Stimulated activated CD8-positive, alpha-beta memory T cell treated with anti-CD3 and anti-CD28 coated beads, Interleukin-7, amount 100 ng/mL, for 4 hours (primary cell): ENCODE data around the gene MLLT3.

Source experiments
- DNase-seq, 2 donors: peaks; one replicate each; pipeline ENCODE4 v3.0.0-alpha.2; 2020; ENCODE audit warnings: low read depth in 2 of 2

Gene MLLT3

DNA sequence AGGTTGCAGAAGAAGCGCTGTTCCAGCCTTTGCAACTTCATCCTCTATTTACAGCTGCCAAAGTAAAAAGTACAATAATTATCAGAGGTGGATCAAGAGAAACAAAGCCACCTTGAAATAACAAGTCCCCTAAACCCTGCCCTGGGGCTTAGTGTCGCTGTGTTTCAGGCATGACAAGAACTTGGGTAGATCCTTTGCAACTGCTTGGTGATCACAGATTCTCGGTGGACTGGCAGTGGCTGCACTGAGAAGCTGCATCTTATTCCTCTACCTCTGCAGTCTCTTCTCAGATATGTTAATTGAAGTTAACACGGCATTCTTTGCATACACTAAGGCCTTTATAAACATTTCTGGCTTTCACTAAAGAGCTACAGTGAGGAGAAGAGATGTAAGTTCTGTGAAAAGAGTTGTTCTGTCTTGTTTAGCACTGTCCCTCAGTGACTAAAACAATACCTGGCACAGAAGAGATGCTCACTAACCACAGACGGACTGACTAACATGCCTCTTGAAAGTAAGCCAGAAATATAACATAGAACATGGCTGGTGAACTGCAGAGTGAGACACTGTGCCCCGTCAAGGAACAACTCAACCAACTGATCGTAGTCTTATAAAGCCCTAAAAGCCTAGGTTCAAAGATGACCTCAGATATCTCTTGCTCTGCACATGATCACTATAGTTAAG, 144.2 kb downstream of the MLLT3 start:
- DNase-seq: no peak

DNA sequence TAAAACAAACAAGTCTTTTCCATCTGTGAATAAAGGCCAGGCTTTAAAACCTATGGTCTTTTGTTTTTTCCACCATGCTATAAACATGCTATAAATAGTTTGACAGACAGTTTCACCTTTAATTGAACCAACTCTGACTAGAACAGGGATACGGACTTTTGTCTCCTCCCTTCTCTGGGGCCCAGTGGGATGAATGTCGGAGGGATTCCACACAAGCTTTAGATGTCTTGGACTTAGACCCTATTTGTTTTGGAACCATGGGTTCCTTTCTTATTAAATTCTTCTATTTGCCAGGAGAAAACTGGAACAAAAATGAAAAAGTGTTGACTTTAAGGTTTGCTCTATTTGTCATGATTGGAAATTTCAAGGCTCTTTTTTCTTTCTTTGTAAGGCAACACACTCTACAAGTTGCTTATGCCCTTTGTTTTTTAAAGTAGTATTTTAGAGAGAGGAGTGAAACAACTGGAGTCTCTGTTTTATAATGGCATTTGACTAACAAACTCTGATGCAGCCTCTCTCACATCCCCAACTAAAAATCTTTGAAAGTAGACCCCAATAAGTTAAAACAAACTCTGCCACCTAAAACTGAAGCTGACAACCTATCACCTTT, 145.3 kb downstream of the MLLT3 start:
- DNase-seq: no peak

DNA sequence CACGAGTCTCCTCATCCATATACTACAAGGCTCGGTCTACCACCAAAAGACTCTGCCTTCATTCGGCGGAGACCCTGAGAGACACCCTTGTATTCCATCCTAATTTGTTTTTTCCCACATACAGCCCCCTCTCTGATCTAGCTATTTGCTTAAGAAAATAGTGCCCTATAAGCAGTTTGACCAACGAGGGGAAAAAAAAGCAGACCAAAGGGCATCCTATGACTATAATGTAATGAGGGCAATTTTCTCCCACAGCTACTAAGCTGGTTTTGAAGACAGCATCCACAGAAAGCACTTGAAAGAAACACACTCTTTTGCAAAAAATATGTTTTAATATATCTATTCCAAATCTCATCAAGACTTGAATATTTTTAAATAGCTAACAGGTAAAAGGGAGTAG, 147.8 kb downstream of the MLLT3 start:
- DNase-seq: no peak

DNA sequence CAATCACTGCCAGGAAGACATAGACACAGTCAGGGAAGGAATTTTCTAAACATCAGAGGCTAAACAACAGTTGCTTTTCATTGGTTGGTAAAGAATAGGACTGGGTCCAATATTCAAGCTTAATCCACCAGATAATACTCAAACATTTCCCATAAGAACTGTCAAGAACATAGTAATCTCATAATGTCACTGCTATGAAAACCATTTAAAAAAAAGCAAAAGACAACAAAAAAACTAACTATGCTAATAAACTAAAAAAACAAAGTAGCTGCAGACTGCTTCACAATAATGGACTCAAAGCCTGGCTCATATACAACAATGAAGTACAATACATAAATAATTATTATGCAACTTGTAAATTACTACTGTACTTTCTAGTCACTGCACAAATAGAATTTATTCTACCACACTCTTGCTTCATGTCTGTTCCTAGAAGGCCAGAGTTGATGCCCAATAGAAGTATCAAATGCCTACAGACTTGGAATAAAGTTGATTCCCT, 148.7 kb downstream of the MLLT3 start:
- no peak for DNase-seq

DNA sequence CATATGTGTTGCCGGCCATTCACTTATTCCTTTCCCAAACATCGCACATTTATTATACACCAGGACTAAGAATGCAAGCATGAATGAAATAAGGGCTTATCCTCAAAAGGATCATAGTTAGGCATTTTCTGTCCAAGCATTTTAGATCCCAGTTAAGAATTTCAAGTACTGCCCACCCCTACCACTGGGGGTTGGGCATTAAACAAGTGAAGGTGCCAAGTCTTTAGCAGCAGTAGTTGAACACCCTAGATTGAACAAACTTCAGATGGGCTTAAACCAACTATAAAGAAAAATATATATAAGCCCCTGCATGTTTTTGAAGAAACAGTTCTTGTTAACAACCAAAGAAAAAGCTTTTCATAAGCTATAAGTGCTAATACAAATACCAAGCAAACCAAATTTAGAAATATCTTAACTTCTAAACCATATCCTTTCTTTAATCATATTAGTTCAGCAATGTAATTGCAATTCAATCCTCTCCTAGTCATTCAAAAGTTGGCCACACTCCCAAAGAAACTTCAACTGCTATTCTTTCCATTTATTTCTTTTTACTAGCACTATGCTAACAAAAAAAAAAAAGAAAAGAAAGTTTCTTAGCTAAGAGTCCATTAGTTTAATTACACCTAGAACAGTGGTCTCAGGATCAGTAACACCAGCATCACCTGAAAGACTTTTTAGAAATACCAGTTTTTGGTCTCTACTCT, 149.8 kb downstream of the MLLT3 start:
- no peak for DNase-seq

DNA sequence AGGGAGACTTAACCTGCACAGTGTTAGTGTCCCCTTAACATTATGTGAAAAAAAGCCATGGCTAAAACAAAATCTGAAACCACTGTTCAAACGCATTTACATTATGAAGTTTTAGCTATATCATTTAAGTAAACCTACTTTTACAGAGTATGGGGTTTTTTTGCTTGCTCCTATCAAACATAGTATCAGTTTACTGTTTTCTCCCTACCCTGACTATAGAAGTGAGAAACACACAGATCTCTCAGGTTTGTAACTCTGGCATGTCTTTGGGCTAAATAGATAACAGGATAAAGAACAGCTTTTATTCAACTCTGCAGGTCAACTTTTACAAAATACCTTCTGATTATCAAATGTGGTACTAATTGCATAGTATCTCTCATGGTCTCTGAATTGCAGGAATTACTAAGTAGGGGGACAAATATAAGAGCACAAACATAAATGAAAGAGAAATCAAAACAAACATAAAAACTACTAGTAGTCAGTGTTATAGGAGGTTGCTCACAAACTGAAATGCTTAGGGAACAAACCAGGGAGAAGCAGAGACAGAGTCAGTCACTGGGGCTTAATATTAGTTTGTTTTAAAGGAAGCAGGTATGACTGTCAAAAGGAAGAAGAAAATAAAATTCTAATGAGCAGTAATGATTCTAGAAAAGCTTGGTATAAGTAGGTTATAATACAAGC, 155.8 kb downstream of the MLLT3 start:
- no peak for DNase-seq

DNA sequence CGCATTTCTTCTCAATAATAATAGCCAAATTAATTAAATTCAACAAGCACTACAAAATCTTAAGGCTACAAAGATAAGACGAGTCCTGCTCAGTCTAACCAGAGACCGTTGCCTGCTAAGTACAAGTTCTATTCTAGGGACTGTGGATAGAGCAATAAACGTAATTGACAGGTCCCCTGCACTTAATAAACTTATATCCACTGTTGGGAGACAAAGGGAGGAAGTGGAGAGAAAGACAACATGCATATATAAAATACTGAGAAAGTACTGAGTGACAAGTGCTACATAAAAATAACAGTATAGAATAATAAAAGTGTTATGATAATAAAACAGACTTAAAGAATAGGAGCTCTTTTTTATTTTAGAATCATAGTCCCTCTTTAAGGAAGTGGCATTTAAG, 158.1 kb downstream of the MLLT3 start:
- no peak for DNase-seq

DNA sequence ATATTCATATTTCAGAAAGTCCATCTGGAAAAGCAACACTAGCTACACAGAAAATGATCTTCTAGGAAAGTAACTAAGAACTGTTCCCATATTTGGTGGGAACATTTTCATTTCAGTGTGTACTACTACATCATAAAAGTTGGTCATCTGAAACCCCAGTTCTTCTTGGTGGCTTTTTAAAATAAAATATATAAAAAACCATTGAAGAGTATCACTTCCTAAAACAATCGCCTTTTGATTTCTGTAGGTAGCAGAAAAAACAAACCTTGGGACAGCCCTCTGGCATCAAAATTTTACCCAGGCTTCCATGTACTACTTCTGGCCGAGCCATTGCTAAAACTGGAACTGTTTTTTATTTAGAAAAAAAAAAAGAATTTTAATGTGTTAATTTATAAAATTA, 158.5 kb downstream of the MLLT3 start:
- no peak for DNase-seq

DNA sequence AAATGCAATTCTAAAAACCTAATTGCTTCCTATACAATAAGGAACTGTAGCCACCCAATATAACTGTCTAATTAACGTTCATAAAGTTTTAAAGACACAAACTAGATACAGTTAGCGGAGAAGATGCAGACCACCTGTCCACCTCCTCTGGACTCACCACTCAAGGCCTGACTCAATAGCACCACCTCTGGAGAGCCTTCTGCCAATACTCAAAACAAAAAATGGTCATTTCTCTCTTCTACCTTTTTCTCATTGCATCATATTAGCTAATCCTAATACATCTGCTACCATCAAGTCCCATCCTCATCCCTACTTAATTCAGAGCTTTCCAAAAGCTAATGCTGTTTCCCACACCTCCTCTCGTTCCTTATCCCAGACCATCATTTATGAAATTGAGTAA, 159.9 kb downstream of the MLLT3 start:
- DNase-seq: no peak

DNA sequence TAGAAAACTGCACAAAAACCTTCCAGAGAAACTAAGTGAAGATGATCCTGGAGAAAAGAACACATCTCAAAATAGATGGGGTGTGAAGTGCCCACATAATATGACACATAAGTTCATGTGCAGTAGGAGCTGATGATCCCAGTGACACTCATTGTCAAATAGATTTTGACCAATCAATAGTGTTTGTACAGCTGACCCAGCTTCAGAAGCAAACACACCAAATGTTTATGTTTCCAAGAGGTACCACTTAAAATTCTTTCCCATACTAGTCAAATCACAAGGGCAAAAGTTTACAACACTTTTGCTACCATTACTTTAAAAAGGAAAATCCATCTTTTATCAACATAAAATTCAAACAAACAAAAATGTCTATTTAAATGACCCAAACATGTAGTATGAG, 175.0 kb downstream of the MLLT3 start:
- DNase-seq: no peak

DNA sequence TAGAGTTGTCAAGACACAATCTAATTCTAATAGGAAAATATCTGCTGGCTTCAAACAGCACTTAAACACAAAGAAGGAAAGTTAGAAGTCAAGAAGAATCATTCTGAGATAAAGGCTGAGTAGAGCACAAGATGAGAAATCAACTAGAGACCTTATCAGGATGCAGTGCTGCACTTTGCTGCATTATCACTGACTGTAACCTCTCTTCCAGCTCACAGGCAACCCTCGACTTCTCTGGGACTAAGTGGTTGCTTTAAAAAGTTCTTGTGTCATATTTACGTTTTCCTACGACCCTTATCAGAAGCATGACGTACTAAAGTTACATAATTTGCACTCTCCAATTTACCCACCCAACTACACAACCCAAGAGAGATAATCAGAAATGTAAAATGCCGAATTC, 176.1 kb downstream of the MLLT3 start:
- no peak for DNase-seq

DNA sequence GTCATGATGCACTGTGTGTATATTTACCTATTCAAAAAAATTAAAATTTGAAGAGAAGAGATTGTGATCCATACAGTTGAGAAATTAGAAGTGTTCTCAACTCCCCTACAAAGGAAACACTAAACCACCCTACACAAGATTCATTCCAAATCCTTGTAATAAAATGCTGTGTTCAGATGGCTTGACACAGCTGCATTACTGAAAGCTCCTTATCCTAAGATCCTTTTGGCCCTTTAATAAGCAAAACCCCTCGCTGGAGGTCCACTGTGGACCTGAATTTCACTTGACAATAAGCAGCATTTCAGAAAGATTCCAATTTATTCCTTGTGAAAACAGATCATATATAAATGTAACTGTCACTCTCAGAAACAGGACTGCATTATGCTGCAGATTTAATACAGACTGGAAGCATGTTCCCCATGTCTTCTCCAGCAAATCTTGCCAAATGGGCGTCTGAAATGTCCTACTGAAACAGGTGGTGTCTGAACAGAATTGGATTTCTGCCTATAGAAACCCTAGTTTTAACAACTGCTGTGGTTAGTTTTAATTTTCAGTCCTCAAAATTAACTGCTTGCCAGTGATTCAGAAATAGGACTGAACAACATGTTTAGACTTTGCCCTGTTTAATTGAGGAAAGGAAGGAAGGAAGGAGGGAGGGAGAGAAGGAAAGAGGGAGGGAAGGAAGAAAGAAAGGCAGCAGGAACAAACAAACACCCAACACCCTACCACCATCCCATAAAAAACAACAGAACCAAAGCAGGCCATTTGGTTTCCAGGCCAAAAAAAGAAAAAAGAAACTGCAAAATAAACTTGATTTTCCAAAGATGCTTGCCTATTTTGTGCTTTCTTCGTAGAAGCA, 179.6 kb downstream of the MLLT3 start:
- DNase-seq: no peak

DNA sequence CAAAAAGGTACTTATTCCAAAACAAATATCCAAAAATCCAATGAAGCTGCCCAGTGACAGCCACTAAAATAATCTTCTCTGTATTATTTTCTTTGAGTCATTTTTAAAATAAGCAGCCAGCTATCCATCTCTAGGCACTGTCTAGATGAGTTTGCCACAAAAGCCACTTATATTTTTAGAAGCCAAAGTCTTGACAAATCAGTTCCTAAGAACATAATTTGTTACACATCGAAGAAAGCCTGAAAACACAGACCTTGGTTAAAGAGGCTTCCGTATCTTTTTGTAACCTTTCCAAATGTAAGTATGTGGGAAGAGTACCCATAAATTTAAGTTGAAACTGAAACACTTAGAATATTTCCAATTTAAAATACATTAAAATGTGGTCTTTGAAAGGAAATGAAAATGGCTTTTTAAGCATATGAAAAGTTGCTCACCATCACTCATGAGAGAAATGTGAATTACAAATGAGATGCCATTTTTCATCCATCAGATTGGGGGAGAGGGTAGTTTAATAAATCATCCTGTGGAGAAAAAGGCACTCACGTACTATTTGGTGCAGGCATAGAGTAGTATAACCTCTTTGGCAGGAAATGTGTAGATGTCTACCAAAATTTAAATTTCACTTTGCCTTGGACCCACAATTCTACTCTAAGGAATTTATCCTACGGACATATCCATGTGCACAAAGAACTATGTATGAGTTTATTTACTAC, 180.4 kb downstream of the MLLT3 start:
- DNase-seq: no peak

DNA sequence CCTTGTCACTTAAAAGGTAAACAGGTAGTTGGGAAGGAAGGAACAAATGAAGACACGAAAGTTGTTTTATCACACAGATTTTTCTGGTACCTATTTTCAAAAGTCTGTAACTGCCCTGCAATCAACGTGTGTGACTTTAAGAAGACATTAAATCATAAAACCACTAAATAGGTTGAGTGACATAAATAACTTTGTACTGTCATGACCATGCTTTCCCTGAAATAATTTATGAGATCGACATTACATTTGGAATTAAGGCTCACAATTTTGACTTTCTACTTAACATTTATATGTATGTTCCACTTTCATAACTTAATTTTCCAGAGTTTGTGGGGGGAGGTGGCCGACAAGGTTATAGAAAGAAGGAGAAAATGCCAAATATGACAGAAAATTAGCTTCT, 181.1 kb downstream of the MLLT3 start:
- no peak for DNase-seq

DNA sequence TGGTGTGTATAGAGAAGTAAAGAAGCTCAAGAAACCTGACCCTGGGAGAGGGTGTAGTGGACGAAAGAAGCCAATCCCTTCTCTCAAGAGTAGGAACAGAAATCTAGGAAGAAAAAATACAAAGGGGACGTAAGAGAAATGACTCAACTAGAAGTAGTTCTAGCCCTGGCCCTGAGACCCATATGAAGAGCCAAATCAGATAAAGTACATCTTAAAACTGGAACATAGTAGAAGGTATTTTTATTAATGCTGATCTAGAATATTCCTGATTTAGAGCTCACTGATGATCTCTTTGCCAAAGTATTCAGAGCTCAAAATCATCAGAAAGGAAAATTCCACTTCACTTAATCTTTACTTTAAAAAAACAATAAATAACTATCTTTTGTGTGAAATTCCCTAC, 184.8 kb downstream of the MLLT3 start:
- no peak for DNase-seq

DNA sequence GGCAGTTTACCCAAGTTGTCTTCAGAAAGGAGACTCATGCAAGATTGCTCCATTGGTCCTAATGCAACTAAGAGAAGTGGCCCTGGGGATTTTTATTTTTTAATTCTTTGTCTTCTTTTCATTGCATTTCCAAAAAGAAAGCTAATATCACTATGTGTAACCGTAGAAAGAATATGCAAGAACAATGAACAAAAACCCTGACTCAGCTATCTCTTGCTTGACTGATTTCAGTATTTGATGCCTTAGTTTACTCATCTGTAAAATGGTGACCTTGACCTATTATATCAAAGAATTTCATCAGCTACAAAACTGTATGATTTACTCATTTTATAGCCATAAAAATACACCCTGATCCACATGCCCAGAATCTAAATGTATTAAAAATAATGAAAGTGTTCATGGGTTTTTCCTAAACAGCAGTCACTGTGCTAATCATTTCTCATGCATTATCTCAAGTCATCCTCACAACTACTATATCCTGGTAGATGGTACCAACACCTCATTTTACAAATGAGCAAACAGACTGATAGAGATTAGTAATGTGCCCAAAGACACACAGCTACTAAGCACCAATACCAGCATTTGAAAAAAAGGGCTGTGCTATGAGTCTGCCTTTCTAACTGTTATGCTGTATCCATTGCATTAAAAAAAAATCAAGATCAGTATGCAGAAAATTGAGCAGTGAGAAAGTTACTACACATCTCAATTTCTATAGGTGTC, 185.7 kb downstream of the MLLT3 start:
- no peak for DNase-seq

DNA sequence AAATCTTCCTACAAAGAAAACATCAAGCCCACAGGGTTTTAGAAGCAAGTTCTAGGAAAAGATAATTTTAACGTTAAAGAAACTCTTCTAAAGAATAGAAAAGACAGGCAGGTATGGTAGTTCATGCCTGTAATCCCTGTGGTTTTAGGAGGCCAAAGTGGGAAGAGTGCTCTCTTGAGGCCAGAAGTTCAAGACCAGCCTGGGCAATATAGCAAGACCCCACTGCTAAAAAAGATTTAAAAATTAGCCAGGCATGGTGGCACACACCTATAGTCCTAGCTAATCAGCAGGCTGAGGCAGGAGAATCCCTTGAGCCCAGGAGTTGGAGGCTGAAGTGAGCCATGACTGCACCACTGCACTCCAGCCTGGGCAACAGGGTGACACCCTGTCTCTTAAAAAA, 193.3 kb downstream of the MLLT3 start:
- no peak for DNase-seq

DNA sequence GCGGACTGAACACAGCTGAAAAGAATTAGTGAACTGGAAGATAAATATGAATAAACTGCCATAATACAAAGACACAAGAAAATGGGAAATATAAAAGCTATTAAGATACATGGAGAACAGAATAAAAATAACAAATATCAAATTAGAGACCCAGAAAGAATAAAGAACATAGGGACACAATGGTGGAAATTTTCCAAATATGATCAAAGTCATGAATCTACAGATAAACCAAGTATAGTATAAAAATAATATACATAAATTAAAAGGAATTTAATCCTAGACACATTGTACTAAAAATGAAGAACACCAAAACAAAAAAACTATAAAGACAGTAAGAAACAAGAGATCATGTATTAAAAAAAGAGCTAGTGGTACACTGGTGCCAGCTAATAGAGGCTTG, 194.9 kb downstream of the MLLT3 start:
- DNase-seq: no peak

DNA sequence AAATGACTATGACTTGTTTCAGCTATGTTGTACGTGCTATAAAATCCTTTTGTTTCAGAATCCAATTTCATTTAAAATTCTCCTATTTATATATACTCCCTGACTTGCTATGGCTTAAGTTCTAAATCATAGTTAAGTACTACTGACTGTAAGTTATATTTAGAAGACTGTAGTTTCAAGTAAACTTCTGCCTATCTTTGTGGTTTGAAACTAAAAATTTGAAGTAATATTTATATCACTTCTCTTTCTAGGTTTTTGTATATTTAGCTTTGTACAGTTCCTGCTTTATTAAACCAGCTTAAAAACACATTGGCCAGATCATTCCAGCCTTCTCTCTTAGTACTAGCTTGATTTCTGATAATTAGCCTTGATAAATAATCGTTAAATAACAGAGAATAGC, 196.3 kb downstream of the MLLT3 start:
- DNase-seq: no peak

DNA sequence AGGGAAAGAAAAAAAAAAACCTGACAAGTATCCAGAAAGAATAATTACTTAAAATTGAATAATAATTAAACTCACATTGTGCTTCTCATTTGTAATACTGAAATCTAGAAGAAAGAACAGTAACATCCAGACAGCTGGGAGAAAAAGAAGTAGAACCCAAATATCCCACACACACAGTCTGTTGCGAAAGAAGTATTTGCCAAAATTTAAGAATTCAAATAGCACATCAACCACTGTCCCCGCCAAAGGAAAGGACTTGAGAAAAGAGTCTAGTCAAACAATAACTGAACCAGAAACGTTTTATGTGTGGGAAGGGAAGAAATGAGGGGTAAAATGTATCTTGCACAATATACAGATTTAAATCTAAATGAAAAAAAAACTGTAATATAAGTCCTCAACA, 202.8 kb downstream of the MLLT3 start:
- DNase-seq: no peak
